Suprapubic skin (tissue), 4 donors: ENCODE results near the gene ATP5ME. TPM values are rescaled to one million over a fixed set of nuclear protein-coding genes. Genes with fewer than 3 reads are reported as not detected.

Experiments
- DNase-seq, 2 donors: peaks; one replicate each; pipeline ENCODE4 v3.0.0-alpha.2; 2019; ENCODE audit warnings: low spot score in 2 of 2
- H3K27ac ChIP-seq: fragments of 200-600 bp; sonication (generic); one replicate; pipeline ENCODE4 v1.5.1; 2019
- H3K27me3 ChIP-seq: fragments of 200-600 bp; sonication (generic); one replicate; pipeline ENCODE4 v1.5.1; 2019
- H3K36me3 ChIP-seq: fragments of 200-600 bp; sonication (generic); one replicate; pipeline ENCODE4 v1.5.1; 2019
- H3K4me1 ChIP-seq: fragments of 200-600 bp; sonication (generic); one replicate; pipeline ENCODE4 v1.5.1; 2019
- H3K4me3 ChIP-seq: fragments of 200-600 bp; sonication (generic); one replicate; pipeline ENCODE4 v1.5.1; 2019; ENCODE audit warnings: mild to moderate bottlenecking
- H3K9me3 ChIP-seq: fragments of 200-600 bp; sonication (generic); one replicate; pipeline ENCODE4 v1.5.1; 2019
- CTCF ChIP-seq, 2 donors: fragments of 200-600 bp in 1 of 2; fragments of 450-650 bp in 1 of 2; sonication (generic) in 1 of 2; IDR thresholded peaks; one replicate each; pipeline ENCODE4 v1.5.1; 2016 to 2019; ENCODE audit warnings: antibody characterized with exemption in 2 of 2, mild to moderate bottlenecking in 1 of 2, moderate library complexity in 1 of 2
- EP300 ChIP-seq: sonication (generic); formaldehyde crosslinking; IDR thresholded peaks from one replicate; pipeline ENCODE4 v1.6.1; 2017; ENCODE audit warnings: antibody characterized with exemption
- POLR2A ChIP-seq, 2 donors: fragments of 450-650 bp; IDR thresholded peaks; one replicate each; pipeline ENCODE4 v1.6.1; 2017; ENCODE audit warnings: antibody characterized with exemption in 2 of 2, mild to moderate bottlenecking in 2 of 2, moderate library complexity in 2 of 2
- POLR2AphosphoS5 ChIP-seq, 3 donors: sonication (generic); formaldehyde crosslinking; IDR thresholded peaks; one replicate each; pipeline ENCODE4 v1.6.1; 2017; ENCODE audit warnings: antibody characterized with exemption in 3 of 3
- WGBS: methylation state at CpG from one replicate; pipeline ENCODE4 v1.1.5; 2018; 5-methylcytosine and 5-hydroxymethylcytosine counted together
- total RNA-seq, 4 donors: library from RNA; depleted of rRNA; stranded (reverse); fragments of >200 nt; gene quantifications; one replicate each; pipeline ENCODE4 v1.1.0, GENCODE V29; 2016

ATP5ME gene
- total RNA-seq, 4 donors from 2014 or later, result 60.2 to 167 (median 102) TPM

GRCh38 chr4:712093-712492, 38.0 kb upstream of the ATP5ME start:
- H3K4me1 ChIP-seq, result peaks cover 39% of the 10 kb centered on the region
- TF ChIP-seq CTCF (IDR thresholded peaks at IDR 0.05) (no peak), POLR2AphosphoS5 (IDR thresholded peaks at IDR 0.05) (no peak), EP300 (no peak), POLR2A (IDR thresholded peaks at IDR 0.05) (no peak)
- H3K9me3 ChIP-seq, result no peaks in the 10 kb centered on the region
- no peak overlapping the region for H3K27ac ChIP-seq
- H3K36me3 ChIP-seq, result no peaks in the 10 kb centered on the region
- no peak overlapping the region for H3K4me3 ChIP-seq
- no peak for DNase-seq
- no peaks in the 10 kb centered on the region for H3K27me3 ChIP-seq
- 62% methylated on average over 3 of the region's 3 CpGs for whole genome bisulfite sequencing

DNA sequence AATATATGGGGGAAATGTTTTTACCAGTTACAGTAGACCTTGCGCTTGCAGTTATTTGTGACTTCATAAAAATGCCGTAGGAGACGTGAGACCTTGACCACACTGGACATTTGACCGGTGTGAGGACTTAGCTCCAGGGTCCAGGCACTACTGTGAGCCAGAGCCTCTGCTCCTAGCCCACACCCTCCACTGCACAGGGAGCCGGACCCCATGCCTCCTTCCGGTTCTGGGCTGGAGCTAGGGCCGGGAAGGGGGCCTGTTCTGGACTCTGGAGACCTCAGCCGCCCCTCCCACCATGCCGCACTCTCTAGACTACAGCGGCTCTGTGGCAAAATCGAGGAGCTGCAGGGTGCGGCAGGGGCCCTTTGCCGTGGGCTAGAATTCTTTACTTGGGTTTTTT, 36.8 kb upstream of the ATP5ME start:
- no peak overlapping the region for H3K27ac ChIP-seq
- H3K9me3 ChIP-seq, result no peaks in the 10 kb centered on the region
- H3K4me3 ChIP-seq, result no peak overlapping the region
- H3K27me3 ChIP-seq, result no peaks in the 10 kb centered on the region
- no peak for TF ChIP-seq POLR2AphosphoS5 (IDR thresholded peaks at IDR 0.05)
- TF ChIP-seq EP300, result no peak
- no peak for TF ChIP-seq CTCF (IDR thresholded peaks at IDR 0.05)
- DNase-seq, result peak in 1 of 2 donors; percentile 77
- 80% methylated on average over 13 of the region's 13 CpGs for WGBS
- H3K36me3 ChIP-seq, result no peaks in the 10 kb centered on the region
- peaks cover 46% of the 10 kb centered on the region for H3K4me1 ChIP-seq

DNA sequence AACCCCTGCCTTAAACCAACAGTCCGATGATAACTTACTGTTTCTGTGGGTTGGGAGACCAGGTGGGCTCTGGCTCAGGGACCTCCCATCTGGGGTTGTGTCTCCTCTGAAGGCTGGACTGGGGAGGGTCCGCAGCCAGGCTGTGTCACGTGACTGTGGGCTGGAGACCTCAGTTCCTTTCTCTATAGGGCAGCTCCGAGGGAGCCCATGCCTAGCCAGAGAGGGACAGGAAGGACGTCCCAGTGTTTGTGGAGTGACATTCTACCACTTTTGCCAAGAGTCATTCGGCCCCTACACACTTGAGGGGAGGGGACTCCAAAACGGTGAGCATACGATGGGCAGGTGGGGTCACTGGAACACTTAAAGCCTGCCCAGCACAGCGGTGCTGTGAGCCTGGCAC, 36.0 kb upstream of the ATP5ME start:
- no peak for DNase-seq
- WGBS, result 65% methylated on average over 9 of the region's 9 CpGs
- H3K9me3 ChIP-seq, result no peaks in the 10 kb centered on the region
- no peaks in the 10 kb centered on the region for H3K27me3 ChIP-seq
- no peaks in the 10 kb centered on the region for H3K36me3 ChIP-seq
- peaks cover 48% of the 10 kb centered on the region for H3K4me1 ChIP-seq
- H3K27ac ChIP-seq, result no peak overlapping the region
- H3K4me3 ChIP-seq, result no peak overlapping the region
- TF ChIP-seq POLR2AphosphoS5 (IDR thresholded peaks at IDR 0.05), result no peak
- TF ChIP-seq CTCF (IDR thresholded peaks at IDR 0.05), result no peak
- no peak for TF ChIP-seq POLR2A (IDR thresholded peaks at IDR 0.05)
- TF ChIP-seq EP300, result no peak

- WGBS, result 90% methylated on average over 6 of the region's 6 CpGs
- Histone ChIP-seq H3K27me3 (no peaks in the 10 kb centered on the region), H3K4me3 (no peak overlapping the region), H3K9me3 (no peaks in the 10 kb centered on the region), H3K4me1 (peaks cover 56% of the 10 kb centered on the region), H3K27ac (no peak overlapping the region), H3K36me3 (no peaks in the 10 kb centered on the region)
- TF ChIP-seq CTCF (IDR thresholded peaks at IDR 0.05) (no peak), POLR2AphosphoS5 (IDR thresholded peaks at IDR 0.05) (no peak), EP300 (no peak), POLR2A (IDR thresholded peaks at IDR 0.05) (no peak)
- DNase-seq, result no peak
Observed at GRCh38 chr4:709348-709747, 35.3 kb upstream of the ATP5ME start.

DNA sequence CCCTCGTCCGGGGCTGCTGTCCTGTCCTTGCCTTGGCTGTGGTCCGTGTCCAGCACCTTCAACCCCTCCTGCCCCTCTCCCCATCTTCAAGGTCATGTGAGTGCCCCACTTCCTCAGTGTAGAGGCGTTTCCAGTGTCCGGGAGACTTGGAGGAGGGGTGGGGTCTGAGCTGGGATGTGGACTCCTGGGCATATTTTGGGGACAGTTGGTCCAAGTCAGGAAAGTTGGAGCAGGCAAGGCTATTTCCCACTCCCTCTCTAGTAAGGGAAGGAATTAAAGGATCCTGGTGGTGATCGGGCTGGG, 34.5 kb upstream of the ATP5ME start:
- peaks cover 64% of the 10 kb centered on the region for H3K4me1 ChIP-seq
- 79% methylated on average over 6 of the region's 6 CpGs for WGBS
- no peaks in the 10 kb centered on the region for H3K27me3 ChIP-seq
- DNase-seq, result peak in 1 of 2 donors; percentile 69
- TF ChIP-seq CTCF (IDR thresholded peaks at IDR 0.05) (no peak), POLR2A (IDR thresholded peaks at IDR 0.05) (no peak), EP300 (no peak), POLR2AphosphoS5 (IDR thresholded peaks at IDR 0.05) (no peak)
- H3K27ac ChIP-seq, result no peak overlapping the region
- no peaks in the 10 kb centered on the region for H3K36me3 ChIP-seq
- H3K9me3 ChIP-seq, result no peaks in the 10 kb centered on the region
- H3K4me3 ChIP-seq, result no peak overlapping the region
